ENCODE data around the gene KIF9.

DNA sequence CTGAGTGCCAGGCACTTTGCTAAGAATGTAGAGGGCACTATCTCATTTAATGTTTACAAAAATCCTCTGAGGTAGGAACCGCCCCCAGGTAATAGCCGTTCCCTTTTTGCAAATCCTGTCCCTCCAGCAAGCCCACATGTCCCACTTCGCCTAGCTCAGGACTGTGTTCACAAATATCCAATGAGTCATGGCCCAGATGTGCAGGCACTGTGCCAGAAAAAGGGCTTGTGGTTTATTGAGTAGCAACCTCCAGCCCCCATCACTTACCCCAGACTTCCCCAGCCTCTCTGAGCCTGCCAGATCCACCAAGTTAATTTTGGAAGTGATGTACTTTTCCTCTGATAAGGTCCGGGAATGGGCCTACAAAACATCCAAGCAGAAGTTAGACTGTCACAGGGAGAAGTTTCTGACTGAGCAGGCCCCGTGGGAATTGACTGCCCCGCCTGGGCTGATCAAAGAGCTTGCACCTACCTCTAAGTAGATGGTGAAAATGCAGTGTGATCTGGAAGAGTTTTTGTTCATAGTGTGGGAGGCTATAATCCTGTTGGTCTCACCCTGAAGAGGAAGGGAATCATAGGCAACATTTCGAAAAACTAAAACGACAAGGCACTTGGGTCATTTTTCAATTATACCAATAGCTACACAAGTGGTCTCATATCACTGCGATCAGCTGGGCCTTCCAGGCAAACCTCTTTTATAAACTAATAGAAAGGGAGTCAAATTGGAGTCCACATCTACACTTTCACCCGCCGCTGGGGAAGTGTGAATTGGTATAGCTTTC lies 15.7 kb downstream of the KIF9 start:
- TF ChIP-seq, protein P1, sequence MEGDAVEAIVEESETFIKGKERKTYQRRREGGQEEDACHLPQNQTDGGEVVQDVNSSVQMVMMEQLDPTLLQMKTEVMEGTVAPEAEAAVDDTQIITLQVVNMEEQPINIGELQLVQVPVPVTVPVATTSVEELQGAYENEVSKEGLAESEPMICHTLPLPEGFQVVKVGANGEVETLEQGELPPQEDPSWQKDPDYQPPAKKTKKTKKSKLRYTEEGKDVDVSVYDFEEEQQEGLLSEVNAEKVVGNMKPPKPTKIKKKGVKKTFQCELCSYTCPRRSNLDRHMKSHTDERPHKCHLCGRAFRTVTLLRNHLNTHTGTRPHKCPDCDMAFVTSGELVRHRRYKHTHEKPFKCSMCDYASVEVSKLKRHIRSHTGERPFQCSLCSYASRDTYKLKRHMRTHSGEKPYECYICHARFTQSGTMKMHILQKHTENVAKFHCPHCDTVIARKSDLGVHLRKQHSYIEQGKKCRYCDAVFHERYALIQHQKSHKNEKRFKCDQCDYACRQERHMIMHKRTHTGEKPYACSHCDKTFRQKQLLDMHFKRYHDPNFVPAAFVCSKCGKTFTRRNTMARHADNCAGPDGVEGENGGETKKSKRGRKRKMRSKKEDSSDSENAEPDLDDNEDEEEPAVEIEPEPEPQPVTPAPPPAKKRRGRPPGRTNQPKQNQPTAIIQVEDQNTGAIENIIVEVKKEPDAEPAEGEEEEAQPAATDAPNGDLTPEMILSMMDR (IDR thresholded peaks at IDR 0.05) = no peak
- no peak for TF ChIP-seq EP300 (IDR thresholded peaks at IDR 0.05)
